ENCODE results near the gene RPL9.

DNA sequence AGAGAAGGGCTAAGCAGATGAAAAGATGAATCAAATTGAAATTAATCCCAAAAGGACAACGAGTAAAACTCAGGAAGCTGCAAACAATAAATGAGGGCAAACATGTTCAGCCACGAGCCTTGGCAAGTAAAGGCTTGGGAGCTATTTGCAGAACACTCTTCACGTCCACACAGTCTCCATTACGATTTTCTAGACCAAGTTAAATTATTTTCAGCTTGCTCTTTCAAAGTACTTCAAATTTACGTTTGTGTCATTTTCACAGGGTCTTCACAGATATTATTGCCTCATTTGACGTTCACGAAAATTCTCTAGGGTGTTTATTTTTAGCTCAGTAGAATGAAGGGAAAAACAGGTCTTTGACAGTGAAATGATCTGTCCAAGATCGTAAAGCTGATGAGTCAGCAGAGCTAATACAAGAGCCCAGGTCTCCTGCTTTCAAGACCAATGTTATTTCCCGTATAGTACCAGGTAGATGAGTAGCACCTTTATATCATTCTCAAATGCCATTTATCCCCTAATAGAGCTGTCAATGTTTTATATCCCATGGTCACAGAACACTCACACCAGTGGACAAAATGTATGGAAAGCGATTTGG lies 31.1 kb downstream of the RPL9 start:
- TF ChIP-seq, protein P1, sequence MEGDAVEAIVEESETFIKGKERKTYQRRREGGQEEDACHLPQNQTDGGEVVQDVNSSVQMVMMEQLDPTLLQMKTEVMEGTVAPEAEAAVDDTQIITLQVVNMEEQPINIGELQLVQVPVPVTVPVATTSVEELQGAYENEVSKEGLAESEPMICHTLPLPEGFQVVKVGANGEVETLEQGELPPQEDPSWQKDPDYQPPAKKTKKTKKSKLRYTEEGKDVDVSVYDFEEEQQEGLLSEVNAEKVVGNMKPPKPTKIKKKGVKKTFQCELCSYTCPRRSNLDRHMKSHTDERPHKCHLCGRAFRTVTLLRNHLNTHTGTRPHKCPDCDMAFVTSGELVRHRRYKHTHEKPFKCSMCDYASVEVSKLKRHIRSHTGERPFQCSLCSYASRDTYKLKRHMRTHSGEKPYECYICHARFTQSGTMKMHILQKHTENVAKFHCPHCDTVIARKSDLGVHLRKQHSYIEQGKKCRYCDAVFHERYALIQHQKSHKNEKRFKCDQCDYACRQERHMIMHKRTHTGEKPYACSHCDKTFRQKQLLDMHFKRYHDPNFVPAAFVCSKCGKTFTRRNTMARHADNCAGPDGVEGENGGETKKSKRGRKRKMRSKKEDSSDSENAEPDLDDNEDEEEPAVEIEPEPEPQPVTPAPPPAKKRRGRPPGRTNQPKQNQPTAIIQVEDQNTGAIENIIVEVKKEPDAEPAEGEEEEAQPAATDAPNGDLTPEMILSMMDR (conservative IDR thresholded peaks at IDR 0.05 in 1 of 2, IDR thresholded peaks at IDR 0.05 in 1 of 2; ENCODE audit: extremely low read depth in 1 of 2, insufficient read depth in 1 of 2, low read depth in 1 of 2, low read length in 2 of 2): no peak
- TF ChIP-seq EZH2 (IDR thresholded peaks at IDR 0.05; ENCODE audit: borderline replicate concordance, low read length): no peak
